Smooth muscle cell (in vitro differentiated cells): ENCODE measurements around the gene CHAF1A. TPM values are rescaled to one million over a fixed set of nuclear protein-coding genes. Genes with fewer than 3 reads are reported as not detected.

Source experiments
- DNase-seq: peaks from one replicate; lab custom pipeline; 2025; ENCODE audit not compliant: unreplicated experiment; lab: John Stamatoyannopoulos, UW
- H2AFZ ChIP-seq: fragments of 200-600 bp; sonication (generic); 2 replicates; pipeline ENCODE4 v1.6.0; 2016; ENCODE audit warnings: antibody characterized with exemption, low read depth, mild to moderate bottlenecking
- H3F3A ChIP-seq: fragments of 200-600 bp; sonication (generic); 2 replicates; pipeline ENCODE4 v1.6.0; 2017; ENCODE audit warnings: antibody characterized with exemption, low read depth
- H3K27ac ChIP-seq: fragments of 200-600 bp; sonication (generic); 2 replicates; pipeline ENCODE4 v1.5.1; 2016; ENCODE audit warnings: low read depth, mild to moderate bottlenecking
- H3K27me3 ChIP-seq: fragments of 200-600 bp; sonication (generic); 2 replicates; pipeline ENCODE4 v1.6.1; 2016; ENCODE audit warnings: low read depth, mild to moderate bottlenecking
- H3K36me3 ChIP-seq: fragments of 200-600 bp; sonication (generic); 2 replicates; pipeline ENCODE4 v1.5.1; 2016; ENCODE audit warnings: low read depth
- H3K4me1 ChIP-seq: fragments of 200-600 bp; sonication (generic); 2 replicates; pipeline ENCODE4 v1.5.1; 2016; ENCODE audit warnings: low read depth
- H3K4me2 ChIP-seq: fragments of 200-600 bp; sonication (generic); 2 replicates; pipeline ENCODE4 v1.6.0; 2016; ENCODE audit warnings: mild to moderate bottlenecking
- H3K4me3 ChIP-seq: fragments of 200-600 bp; sonication (generic); 2 replicates; pipeline ENCODE4 v1.5.1; 2016; ENCODE audit warnings: mild to moderate bottlenecking
- H3K79me2 ChIP-seq: fragments of 200-600 bp; sonication (generic); 2 replicates; pipeline ENCODE4 v1.6.0; 2016; ENCODE audit warnings: low read depth, mild to moderate bottlenecking
- H3K9ac ChIP-seq: fragments of 200-600 bp; sonication (generic); 2 replicates; pipeline ENCODE4 v1.6.0; 2016; ENCODE audit warnings: low read depth
- H3K9me3 ChIP-seq: fragments of 200-600 bp; sonication (generic); replicated peaks from 2 replicates; pipeline ENCODE4 v1.5.1; 2016; ENCODE audit warnings: low read depth
- H4K20me1 ChIP-seq: fragments of 200-600 bp; sonication (generic); 2 replicates; pipeline ENCODE4 v1.6.0; 2016; ENCODE audit warnings: low read depth
- WGBS: methylation state at CpG from one replicate; pipeline ENCODE4 v1.1.7; 2016; ENCODE audit warnings: low lambda C conversion rate; 5-methylcytosine and 5-hydroxymethylcytosine counted together
- polyA plus RNA-seq: library from polyadenylated mRNA; unstranded; fragments of >200 nt; fragmentation: Nextera tagmentation; extraction: Ambion mirVana; gene quantifications from 2 replicates; pipeline ENCODE4 v1.2.1, GENCODE V29; 2016
- total RNA-seq: library from RNA; depleted of rRNA; stranded (reverse); fragments of >200 nt; gene quantifications from 2 replicates; pipeline ENCODE4 v1.2.3, GENCODE V29; 2014
- TF ChIP-seq, protein P1 (sequence below): fragments of 200-600 bp; sonication (generic); IDR thresholded peaks from 2 replicates; pipeline ENCODE4 v1.5.1; 2017; ENCODE audit warnings: borderline replicate concordance, mild to moderate bottlenecking, antibody characterized with exemption; ENCODE audit not compliant: insufficient read depth, poor library complexity, severe bottlenecking

CHAF1A gene
- total and polyA plus RNA-seq, 2 experiments from 2014 or later: 3.8 to 11.4 TPM

DNA sequence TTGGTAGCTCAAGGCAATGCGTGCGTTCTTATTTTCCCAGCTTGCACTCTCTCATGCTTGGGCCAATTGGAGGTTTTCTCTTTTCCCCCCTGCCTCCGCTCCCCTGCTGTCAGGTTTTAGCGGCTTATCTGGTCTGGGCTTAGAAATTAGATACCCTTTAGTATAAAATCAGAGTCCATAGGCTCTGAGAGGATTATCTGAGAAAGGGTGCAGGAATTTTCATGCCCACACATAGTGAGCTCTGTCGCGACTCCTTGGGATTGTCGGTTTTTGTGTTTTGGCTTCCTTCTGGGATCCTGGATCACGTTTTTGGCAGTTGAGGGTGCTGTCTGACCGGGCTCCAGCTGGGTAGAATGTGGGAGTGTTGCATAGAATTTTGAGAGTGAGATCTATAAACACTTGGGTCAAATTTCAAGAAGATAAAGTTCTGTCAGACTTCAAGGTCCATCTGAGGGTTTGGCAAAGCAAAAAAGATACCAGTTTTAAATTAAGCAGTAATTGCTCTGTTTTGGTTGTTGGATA is 12.4 kb downstream of the CHAF1A start:
- Histone ChIP-seq H3K27ac (peak overlapping the region; percentile 6), H2AFZ (peak overlapping the region; percentile 1), H3K9ac (no peak overlapping the region), H3K9me3 (no peaks in the 10 kb centered on the region), H3K27me3 (no peaks in the 10 kb centered on the region), H3F3A (peaks cover 16% of the 10 kb centered on the region), H3K79me2 (peaks cover 17% of the 10 kb centered on the region), H3K4me3 (peak overlapping the region; percentile 6), H3K4me1 (peaks cover 14% of the 10 kb centered on the region), H3K36me3 (no peaks in the 10 kb centered on the region), H4K20me1 (no peaks in the 10 kb centered on the region), H3K4me2 (peak overlapping the region; percentile 74)
- 30% methylated on average over 9 of the region's 9 CpGs for WGBS
- DNase-seq: no peak
- TF ChIP-seq, protein P1, sequence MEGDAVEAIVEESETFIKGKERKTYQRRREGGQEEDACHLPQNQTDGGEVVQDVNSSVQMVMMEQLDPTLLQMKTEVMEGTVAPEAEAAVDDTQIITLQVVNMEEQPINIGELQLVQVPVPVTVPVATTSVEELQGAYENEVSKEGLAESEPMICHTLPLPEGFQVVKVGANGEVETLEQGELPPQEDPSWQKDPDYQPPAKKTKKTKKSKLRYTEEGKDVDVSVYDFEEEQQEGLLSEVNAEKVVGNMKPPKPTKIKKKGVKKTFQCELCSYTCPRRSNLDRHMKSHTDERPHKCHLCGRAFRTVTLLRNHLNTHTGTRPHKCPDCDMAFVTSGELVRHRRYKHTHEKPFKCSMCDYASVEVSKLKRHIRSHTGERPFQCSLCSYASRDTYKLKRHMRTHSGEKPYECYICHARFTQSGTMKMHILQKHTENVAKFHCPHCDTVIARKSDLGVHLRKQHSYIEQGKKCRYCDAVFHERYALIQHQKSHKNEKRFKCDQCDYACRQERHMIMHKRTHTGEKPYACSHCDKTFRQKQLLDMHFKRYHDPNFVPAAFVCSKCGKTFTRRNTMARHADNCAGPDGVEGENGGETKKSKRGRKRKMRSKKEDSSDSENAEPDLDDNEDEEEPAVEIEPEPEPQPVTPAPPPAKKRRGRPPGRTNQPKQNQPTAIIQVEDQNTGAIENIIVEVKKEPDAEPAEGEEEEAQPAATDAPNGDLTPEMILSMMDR: no peak

GRCh38 chr19:4415352-4415751 is 12.9 kb downstream of the CHAF1A start:
- peak overlapping the region; percentile 6 for H3K27ac ChIP-seq
- H4K20me1 ChIP-seq: no peaks in the 10 kb centered on the region
- TF ChIP-seq, protein P1: no peak
- no peaks in the 10 kb centered on the region for H3K27me3 ChIP-seq
- H3K4me2 ChIP-seq: peak overlapping the region; percentile 74
- H3K36me3 ChIP-seq: no peaks in the 10 kb centered on the region
- H3F3A ChIP-seq: peaks cover 16% of the 10 kb centered on the region
- H3K9ac ChIP-seq: no peak overlapping the region
- peaks cover 14% of the 10 kb centered on the region for H3K4me1 ChIP-seq
- peak overlapping the region; percentile 1 for H2AFZ ChIP-seq
- peaks cover 17% of the 10 kb centered on the region for H3K79me2 ChIP-seq
- H3K4me3 ChIP-seq: peak overlapping the region; percentile 6
- no peaks in the 10 kb centered on the region for H3K9me3 ChIP-seq
- WGBS: 55% methylated on average over 10 of the region's 10 CpGs
- no peak for DNase-seq

- no peak overlapping the region for H3K27ac ChIP-seq
- WGBS: 93% methylated on average over 9 of the region's 9 CpGs
- no peaks in the 10 kb centered on the region for H4K20me1 ChIP-seq
- no peaks in the 10 kb centered on the region for H3K27me3 ChIP-seq
- H3K79me2 ChIP-seq: peaks cover 17% of the 10 kb centered on the region
- peaks cover 16% of the 10 kb centered on the region for H3F3A ChIP-seq
- H2AFZ ChIP-seq: no peak overlapping the region
- H3K4me3 ChIP-seq: no peak overlapping the region
- no peaks in the 10 kb centered on the region for H3K9me3 ChIP-seq
- H3K4me2 ChIP-seq: no peak overlapping the region
- TF ChIP-seq, protein P1: no peak
- DNase-seq: no peak
- H3K36me3 ChIP-seq: no peaks in the 10 kb centered on the region
- H3K9ac ChIP-seq: no peak overlapping the region
- peaks cover 14% of the 10 kb centered on the region for H3K4me1 ChIP-seq
Observed at GRCh38 chr19:4416268-4416667, 13.8 kb downstream of the CHAF1A start.

DNA sequence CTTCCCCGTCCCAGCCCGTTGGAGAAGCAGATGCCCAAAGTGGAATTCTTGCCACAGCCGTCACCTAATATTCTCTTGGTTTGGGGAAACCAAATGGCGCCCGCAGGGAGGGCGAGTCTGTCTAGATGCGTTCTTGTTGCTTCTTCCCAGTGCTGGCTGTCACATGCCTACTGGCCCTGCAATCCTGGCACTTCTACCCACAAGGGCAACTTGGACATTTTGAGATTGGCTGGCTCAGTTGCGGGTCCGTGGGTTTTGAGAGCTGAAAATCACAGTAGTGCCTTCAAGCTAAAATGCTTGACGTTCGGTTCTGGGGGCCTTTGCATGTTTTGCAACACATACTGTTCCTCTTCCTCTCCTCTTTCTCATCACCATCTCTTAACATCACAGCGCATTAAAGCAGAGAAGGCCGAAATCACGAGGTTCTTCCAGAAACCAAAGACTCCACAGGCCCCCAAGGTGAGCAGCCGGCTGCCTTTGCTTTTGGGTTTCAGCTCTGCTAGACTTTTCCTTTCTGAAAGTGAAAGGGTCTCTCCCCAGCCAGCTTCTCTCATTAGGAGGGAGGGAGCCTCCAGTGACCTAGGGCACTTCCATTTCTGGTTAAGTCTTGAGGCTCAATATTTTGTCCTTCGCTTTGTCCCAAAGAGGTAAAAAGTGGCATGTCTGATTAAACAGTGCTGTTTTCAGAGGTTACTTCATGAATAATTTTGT is 21.1 kb downstream of the CHAF1A start:
- no peaks in the 10 kb centered on the region for H4K20me1 ChIP-seq
- TF ChIP-seq, protein P1: no peak
- H3K27me3 ChIP-seq: no peaks in the 10 kb centered on the region
- H3F3A ChIP-seq: no peaks in the 10 kb centered on the region
- no peak overlapping the region for H3K4me3 ChIP-seq
- H3K4me1 ChIP-seq: no peaks in the 10 kb centered on the region
- no peak overlapping the region for H2AFZ ChIP-seq
- no peaks in the 10 kb centered on the region for H3K9me3 ChIP-seq
- H3K9ac ChIP-seq: no peak overlapping the region
- H3K79me2 ChIP-seq: no peaks in the 10 kb centered on the region
- WGBS: 97% methylated on average over 16 of the region's 16 CpGs
- no peak overlapping the region for H3K27ac ChIP-seq
- no peak for DNase-seq
- no peaks in the 10 kb centered on the region for H3K36me3 ChIP-seq
- no peak overlapping the region for H3K4me2 ChIP-seq
